22Rv1 (cell line): Measurements from ENCODE around the gene FOXP1.

Source experiments
- ZFX ChIP-seq: fragments of 450-650 bp; IDR thresholded peaks from 2 replicates; pipeline ENCODE4 v1.6.1; 2017; ENCODE audit warnings: antibody characterized with exemption, borderline replicate concordance
- TF ChIP-seq, protein P1 (sequence below): fragments of 450-650 bp; IDR thresholded peaks from 2 replicates; pipeline ENCODE4 v1.5.1; 2017; ENCODE audit warnings: mild to moderate bottlenecking

DNA sequence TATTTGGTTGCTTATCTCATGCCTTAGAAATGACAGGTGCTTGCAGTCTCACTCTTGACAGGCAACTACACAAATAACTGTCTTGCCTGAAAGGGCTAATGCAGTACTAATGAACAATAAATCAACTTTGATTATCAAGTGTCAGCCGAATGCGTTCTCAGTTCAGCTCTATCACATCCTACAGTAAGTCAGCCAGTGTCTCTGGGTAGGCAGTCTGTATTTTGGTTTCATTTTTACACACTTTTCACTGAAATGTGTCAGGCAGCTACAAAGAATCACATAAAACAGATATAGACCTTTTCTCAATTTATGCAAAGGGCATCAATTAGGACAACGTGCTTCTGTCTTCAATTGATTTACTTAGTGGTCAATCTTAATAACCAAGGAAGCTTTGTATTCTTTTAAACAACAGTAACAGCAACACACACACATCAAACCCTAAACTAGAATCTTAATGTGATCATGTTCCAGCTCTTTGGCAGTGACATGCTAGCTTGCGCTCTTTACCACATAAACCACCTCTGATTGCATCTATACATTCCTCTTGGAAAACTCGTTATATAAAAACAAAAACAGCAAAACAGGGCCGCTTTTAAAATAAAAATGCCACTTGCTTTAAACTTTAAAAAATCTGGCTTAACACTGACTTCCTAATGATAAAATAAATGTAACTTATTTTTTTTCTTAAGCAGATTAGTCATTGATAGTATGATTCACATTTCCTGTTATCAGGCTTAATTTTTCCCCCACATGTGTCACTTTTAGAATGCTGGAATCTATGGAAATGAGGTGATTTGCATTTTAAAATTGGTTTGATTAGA is 520.4 kb downstream of the FOXP1 start:
- TF ChIP-seq, protein P1, sequence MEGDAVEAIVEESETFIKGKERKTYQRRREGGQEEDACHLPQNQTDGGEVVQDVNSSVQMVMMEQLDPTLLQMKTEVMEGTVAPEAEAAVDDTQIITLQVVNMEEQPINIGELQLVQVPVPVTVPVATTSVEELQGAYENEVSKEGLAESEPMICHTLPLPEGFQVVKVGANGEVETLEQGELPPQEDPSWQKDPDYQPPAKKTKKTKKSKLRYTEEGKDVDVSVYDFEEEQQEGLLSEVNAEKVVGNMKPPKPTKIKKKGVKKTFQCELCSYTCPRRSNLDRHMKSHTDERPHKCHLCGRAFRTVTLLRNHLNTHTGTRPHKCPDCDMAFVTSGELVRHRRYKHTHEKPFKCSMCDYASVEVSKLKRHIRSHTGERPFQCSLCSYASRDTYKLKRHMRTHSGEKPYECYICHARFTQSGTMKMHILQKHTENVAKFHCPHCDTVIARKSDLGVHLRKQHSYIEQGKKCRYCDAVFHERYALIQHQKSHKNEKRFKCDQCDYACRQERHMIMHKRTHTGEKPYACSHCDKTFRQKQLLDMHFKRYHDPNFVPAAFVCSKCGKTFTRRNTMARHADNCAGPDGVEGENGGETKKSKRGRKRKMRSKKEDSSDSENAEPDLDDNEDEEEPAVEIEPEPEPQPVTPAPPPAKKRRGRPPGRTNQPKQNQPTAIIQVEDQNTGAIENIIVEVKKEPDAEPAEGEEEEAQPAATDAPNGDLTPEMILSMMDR: no peak
- no peak for TF ChIP-seq ZFX
